ENCODE data around the gene DZIP1L.

The DZIP1L gene

DNA sequence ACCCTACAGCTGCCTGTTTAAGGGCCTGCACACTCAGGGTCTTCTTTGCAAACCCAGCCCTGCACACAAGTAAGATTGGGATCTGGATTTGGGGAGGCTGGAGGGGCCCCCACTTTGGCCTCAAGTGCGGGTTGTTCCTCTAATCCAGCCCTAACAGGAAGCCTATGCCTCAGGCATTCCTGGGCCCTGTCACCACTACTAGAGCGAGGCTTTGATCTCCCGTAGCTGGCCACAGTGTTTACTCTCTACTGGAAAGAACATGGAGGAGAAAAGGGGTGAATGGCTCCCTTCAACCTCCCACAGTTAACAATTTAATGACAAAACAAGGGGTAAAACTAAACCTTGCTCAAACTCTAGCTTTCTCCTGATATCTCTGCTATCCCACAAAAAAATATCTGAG, 48.4 kb downstream of the DZIP1L start:
- no peak for DNase-seq

DNA sequence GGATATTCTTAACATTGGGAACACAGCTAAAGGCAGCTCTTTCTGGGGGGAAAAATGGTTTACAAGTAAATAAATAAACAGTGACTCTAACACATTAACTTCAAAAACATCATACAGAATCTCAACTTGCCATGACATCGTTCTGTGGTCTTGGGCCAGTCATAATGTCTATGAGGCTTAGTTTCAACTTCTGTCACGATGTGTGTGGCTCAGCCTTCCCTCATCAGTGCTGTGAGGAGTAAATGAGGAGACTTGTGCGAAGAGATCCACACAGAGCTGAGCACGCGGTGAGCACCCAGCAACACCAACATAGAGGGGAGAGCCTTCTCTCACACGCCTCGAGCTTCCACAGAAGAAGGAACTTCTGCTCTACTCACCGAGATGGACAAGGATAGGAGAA, 49.0 kb downstream of the DZIP1L start:
- no peak for DNase-seq

- no peak for DNase-seq
These were observed 49.5 kb downstream of the DZIP1L start for GRCh38 chr3:138065949-138066348.

- DNase-seq: no peak
These were observed 52.0 kb downstream of the DZIP1L start for GRCh38 chr3:138063416-138063815.

DNA sequence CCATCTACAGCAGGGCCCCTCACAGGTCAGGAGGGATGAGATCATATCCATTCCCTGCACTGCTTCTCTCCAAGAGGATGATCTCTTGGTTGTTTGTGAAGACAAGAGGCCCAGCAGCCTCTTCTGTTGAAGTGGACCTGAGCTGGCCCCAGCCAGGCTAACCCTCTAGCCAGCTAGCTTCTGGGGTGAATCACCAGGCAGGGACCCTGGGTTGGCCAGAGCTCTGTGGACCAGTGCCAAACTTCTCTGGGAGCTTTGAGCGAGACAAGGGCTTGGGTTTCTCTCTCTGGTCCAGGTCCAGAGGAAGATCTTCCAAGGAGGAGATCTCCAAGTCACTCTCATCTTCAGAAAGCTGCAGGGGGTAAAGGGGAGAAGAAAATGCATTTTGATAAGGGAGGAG, 52.8 kb downstream of the DZIP1L start:
- DNase-seq: no peak

GRCh38 chr3:138062037-138062436, 53.4 kb downstream of the DZIP1L start:
- no peak for DNase-seq

DNA sequence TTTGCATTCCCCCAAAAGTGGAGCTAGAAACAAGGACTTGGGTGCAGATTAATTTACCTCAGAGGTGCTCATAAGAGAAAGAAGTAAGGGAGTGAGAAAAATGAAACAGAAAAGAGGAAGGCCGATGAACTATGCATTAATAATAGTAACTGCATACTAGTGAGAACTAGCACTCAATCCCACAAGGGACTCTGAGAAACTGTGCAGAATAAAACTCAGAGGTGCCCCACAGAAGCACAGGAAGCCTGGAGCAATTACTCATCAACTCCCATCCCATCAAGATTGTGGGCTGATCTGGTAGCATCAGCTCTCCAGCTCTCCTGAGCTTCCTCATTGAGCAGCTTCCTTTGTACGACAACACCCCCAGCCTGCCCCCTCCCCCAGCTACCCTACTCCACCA, 54.6 kb downstream of the DZIP1L start:
- no peak for DNase-seq

GRCh38 chr3:138059261-138059660, 56.1 kb downstream of the DZIP1L start:
- DNase-seq: no peak

DNA sequence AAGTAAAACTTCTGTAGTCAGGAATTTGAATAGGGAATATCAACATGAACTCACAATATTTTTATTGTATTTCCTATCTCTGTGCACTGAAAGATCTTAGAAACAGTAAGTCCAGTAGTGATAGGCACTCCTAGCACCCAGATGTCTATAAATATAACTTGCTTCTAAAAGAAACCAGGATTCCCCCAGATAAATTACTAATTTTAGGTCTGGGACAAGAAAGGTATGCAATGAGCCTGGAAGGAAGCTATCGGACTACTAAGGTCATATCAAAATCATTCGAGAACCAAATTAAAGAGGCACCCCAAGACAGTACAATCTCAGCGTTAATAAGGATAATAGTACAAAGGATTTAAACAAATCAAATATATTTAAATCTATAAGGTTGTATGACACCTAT, 58.0 kb downstream of the DZIP1L start:
- DNase-seq: no peak

DNA sequence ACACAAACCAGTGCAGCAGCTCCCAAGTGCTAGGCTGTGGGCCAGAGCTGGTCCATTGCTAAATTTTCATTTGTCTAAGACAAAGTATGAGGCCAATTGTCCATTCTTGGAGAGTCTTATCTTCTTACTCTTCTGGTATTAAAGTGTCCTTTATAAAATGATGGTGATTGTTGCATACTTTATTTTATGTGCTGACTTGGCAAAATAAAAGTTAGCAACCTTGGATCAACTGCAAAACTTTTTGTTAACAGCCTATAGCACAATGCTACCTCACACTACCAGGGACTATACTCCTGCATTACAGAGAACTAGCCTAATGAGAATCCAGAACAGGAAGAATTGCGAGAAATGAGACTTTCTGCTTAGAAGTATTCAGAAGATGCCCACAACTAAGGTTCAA, 61.4 kb downstream of the DZIP1L start:
- DNase-seq: no peak

- no peak for DNase-seq
These were observed 63.2 kb downstream of the DZIP1L start for GRCh38 chr3:138051947-138052802.

- no peak for DNase-seq
These were observed 66.1 kb downstream of the DZIP1L start for GRCh38 chr3:138049157-138049919.

GRCh38 chr3:138047596-138048158, 67.7 kb downstream of the DZIP1L start:
- DNase-seq: no peak

GRCh38 chr3:138046955-138047354, 68.5 kb downstream of the DZIP1L start:
- no peak for DNase-seq

GRCh38 chr3:138046085-138046484, 69.3 kb downstream of the DZIP1L start:
- DNase-seq: no peak

GRCh38 chr3:138043266-138044029, 72.0 kb downstream of the DZIP1L start:
- DNase-seq: no peak

DNA sequence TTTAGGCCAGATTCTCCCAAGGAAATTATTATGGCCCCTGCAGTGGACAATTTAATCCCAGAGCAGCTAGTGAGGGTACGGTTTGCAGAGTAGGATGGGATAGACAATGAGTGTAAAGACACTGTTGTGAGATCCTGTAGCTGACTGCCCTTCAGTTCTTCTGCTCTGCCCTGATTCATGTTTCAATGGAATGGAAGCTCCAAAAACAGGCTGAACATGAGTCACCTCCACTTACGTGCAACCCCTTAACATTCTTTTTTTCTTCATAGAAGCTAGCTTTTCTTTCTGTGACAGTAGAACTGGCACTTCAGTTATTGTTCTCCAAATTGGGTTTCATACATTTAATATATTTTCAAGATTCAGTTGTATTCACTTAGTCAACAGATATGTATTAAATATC, 73.4 kb downstream of the DZIP1L start:
- no peak for DNase-seq

- no peak for DNase-seq
These were observed 76.5 kb downstream of the DZIP1L start for GRCh38 chr3:138038725-138039462.

GRCh38 chr3:138036572-138036971, 78.8 kb downstream of the DZIP1L start:
- DNase-seq: no peak

DNA sequence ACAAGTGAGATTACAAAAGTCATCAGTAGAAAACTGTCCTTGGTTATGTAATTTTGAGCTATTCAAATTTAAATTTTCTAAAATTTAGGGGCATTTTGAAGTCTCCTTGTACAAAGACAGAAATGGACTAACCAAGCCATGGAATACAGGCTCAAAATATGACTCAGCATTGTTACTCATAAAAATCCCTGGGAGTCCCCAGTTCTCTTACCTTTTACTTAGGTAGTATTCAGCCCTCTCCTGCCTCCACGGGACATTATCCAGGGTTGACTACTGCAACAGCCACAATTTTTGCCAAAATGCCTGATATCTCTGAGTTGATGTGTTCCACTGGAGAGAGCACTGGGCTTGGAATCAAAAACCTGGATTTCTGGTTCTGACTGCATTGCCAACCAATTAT, 80.5 kb downstream of the DZIP1L start:
- DNase-seq: no peak

DNA sequence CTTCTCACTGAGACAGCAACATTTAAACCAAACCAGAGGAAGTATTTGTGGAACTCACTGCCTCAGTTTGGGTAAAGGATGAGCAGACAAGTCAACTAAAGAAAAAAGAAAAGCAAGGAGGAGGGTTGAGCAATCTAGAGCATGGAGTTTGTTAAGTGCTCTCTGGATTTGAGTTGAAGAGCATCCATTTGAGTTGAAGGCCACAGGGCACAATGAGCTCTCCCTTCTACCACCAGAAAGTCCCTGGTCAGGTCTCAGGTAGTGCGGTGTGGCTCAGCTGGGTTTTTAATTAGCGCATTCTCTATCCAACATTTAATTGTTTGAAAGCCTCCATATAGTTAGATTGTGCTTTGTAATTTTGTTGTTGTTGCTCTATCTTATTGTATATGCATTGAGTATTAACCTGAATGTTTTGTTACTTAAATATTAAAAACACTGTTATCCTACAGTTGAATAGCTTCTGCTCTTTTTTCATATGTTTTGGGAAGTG, 82.2 kb downstream of the DZIP1L start:
- no peak for DNase-seq

DNA sequence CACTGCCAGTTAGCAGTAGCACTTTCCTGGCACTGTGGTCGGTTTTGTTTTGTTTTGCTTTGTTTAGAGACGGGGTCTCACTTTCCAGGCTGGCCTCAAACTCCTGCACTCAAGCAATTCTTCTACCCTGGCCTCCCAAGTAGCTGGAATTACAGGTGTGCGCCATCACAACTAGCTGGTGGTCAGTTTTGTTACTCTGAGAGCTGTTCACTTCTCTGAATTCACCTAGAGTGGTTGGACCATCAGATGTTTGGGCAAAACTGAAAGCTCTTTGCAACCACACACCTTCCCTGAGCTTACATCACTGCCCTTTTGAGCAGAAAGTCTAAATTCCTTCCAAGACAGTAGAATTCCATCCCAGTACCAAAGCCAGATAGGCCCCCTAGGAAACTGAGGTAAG, 82.8 kb downstream of the DZIP1L start:
- DNase-seq: no peak

Measured in NCI-H2227 treated with DMSO at 0.1 percent for 48 hours (cell line).